K562 (cell line): ENCODE results near the gene PDE4A. TPM values are rescaled to one million over a fixed set of nuclear protein-coding genes. Genes with fewer than 3 reads are reported as not detected.

Experiments
- ATAC-seq: fragments of 200-7000 bp; cut with Tn5 transposase; 3 replicates; pipeline ENCODE4 v1.9.1; 2020; ENCODE audit warnings: moderate library complexity
- BruUV-seq: library from RNA; stranded (reverse); fragments of 400-500 nt; replicated peaks from 2 replicates; lab custom pipeline; 2021; lab: Mats Ljungman, UMichigan
- CTCF ChIA-PET: fragments of 300-600 bp; formaldehyde crosslinking; extraction: SDS; loops from one replicate; lab custom pipeline; 2021; ENCODE audit warnings: low intra/inter-chr PET ratio; lab: Yijun Ruan, JAX
- POLR2A ChIA-PET: fragments of 300-600, 350-650 bp; sonication (Branson Sonifier 250); formaldehyde crosslinking; extraction: SDS; loops from one replicate; lab custom pipeline; 2021; ENCODE audit warnings: antibody characterized with exemption, inconsistent platforms; lab: Yijun Ruan, JAX
- DNase-seq, 4 experiments: peaks; one replicate each; pipeline versions ENCODE4 v3.0.0 to v3.0.0-alpha.2; 2011 to 2018; ENCODE audit warnings: low spot score in 3 of 4, mixed read lengths in 3 of 4; ENCODE audit errors: extremely low read depth in 1 of 4
- FAIRE-seq: peaks from 2 replicates; lab custom pipeline; 2011; peaks lifted over from hg19 to GRCh38; lab: Jason Lieb, UNC
- H2AFZ ChIP-seq: 2 replicates; pipeline ENCODE4 v1.6.0; 2011; ENCODE audit warnings: low read depth, low read length, control low read depth, inconsistent platforms
- H3K27ac ChIP-seq: fragments of 200-600 bp; 3 replicates; pipeline ENCODE4 v1.8.0; 2011; ENCODE audit warnings: low read depth, mild to moderate bottlenecking, control low read depth, inconsistent platforms, low read length, moderate library complexity, mixed read lengths; ENCODE audit errors: extremely low read depth
- H3K27me3 ChIP-seq, 2 experiments: fragments of 300-600 bp in 1 of 2; 2 replicates in 1 of 2; 3 replicates in 1 of 2; pipeline versions ENCODE4 v1.6.0 to v1.8.0; 2011; ENCODE audit warnings: inconsistent platforms in 2 of 2, low read length in 2 of 2, mild to moderate bottlenecking in 1 of 2, mixed read lengths in 1 of 2, moderate library complexity in 1 of 2; ENCODE audit not compliant: control insufficient read depth in 2 of 2, insufficient read depth in 2 of 2
- H3K36me3 ChIP-seq: fragments of 300-600 bp; 3 replicates; pipeline ENCODE4 v1.8.0; 2011; ENCODE audit warnings: mild to moderate bottlenecking, low read length, inconsistent platforms; ENCODE audit not compliant: control insufficient read depth, insufficient read depth
- H3K4me1 ChIP-seq, 2 experiments: fragments of 200-600 bp in 1 of 2; replicated peaks in 1 of 2; 2 replicates in 1 of 2; 3 replicates in 1 of 2; pipeline versions ENCODE4 v1.5.1 to v1.8.0; 2011; ENCODE audit warnings: inconsistent platforms in 2 of 2, low read length in 2 of 2, mild to moderate bottlenecking in 1 of 2, mixed read lengths in 1 of 2, moderate library complexity in 1 of 2; ENCODE audit not compliant: control insufficient read depth in 2 of 2, insufficient read depth in 2 of 2
- H3K4me2 ChIP-seq: 2 replicates; pipeline ENCODE4 v1.6.1; 2011; ENCODE audit warnings: low read length, control low read depth, inconsistent platforms, mixed read lengths; ENCODE audit not compliant: insufficient read depth
- H3K4me3 ChIP-seq: fragments of 200-600 bp; sonication (generic), shearing (Covaris generic); 2 replicates; pipeline ENCODE4 v1.5.1; 2016; ENCODE audit warnings: control low read depth, inconsistent platforms
- H3K79me2 ChIP-seq: fragments of 200-600 bp; 3 replicates; pipeline ENCODE4 v1.8.0; 2011; ENCODE audit warnings: low read length, inconsistent platforms; ENCODE audit not compliant: control insufficient read depth, insufficient read depth
- H3K9ac ChIP-seq, 2 experiments: 2 replicates each; pipeline versions ENCODE4 v1.6.0 to v1.6.1; 2011; ENCODE audit warnings: low read depth in 2 of 2, low read length in 2 of 2, control low read depth in 1 of 2, inconsistent platforms in 1 of 2, mild to moderate bottlenecking in 1 of 2, mixed read lengths in 1 of 2; ENCODE audit not compliant: insufficient read depth in 1 of 2
- H3K9me1 ChIP-seq: one replicate; pipeline ENCODE4 v1.6.0; 2011; ENCODE audit warnings: inconsistent platforms, mild to moderate bottlenecking, low read length, moderate library complexity; ENCODE audit not compliant: control insufficient read depth, insufficient read depth
- H3K9me3 ChIP-seq: replicated peaks from 2 replicates; pipeline ENCODE4 v1.5.1; 2011; ENCODE audit warnings: low read depth, low read length, inconsistent platforms; ENCODE audit not compliant: control insufficient read depth, insufficient read depth
- H4K20me1 ChIP-seq: replicated peaks from 2 replicates; pipeline ENCODE4 v1.6.1; 2011; ENCODE audit warnings: low read length, inconsistent platforms, mixed read lengths; ENCODE audit not compliant: control insufficient read depth, insufficient read depth
- ARID3B ChIP-seq: fragments of 250-450 bp; sonication (Bioruptor Pico); IDR thresholded peaks from 2 replicates; pipeline ENCODE4 v1.4.0; 2020; ENCODE audit warnings: borderline replicate concordance
- BMI1 ChIP-seq: fragments of 150-350 bp; IDR thresholded peaks from 2 replicates; pipeline ENCODE4 v1.6.1; 2014; ENCODE audit warnings: low read length
- CLOCK ChIP-seq: fragments of 250-450 bp; sonication (Bioruptor Pico); IDR thresholded peaks from 2 replicates; pipeline ENCODE4 v1.4.0; 2020; ENCODE audit warnings: mild to moderate bottlenecking, moderate library complexity, borderline replicate concordance
- DMBX1 ChIP-seq: fragments of 250-450 bp; sonication (Bioruptor Pico); IDR thresholded peaks from 2 replicates; pipeline ENCODE4 v1.8.0; 2022; ENCODE audit warnings: inconsistent platforms, mild to moderate bottlenecking, moderate library complexity, borderline replicate concordance
- GABPB2 ChIP-seq: fragments of 250-450 bp; sonication (Bioruptor Pico); conservative IDR thresholded peaks from 2 replicates; pipeline ENCODE4 v1.5.1; 2021; ENCODE audit warnings: mild to moderate bottlenecking
- GATA2 ChIP-seq: sonication (generic); formaldehyde crosslinking; IDR thresholded peaks from 2 replicates; pipeline ENCODE4 v1.4.0; 2020; ENCODE audit warnings: mild to moderate bottlenecking, missing genetic modification reagents
- NFE2 ChIP-seq: IDR thresholded peaks from 2 replicates; pipeline ENCODE4 v1.6.1; 2014; ENCODE audit warnings: antibody characterized with exemption, low read depth
- NFRKB ChIP-seq: fragments of 450-650 bp; IDR thresholded peaks from 2 replicates; pipeline ENCODE4 v1.6.1; 2016; ENCODE audit warnings: low read depth
- RBBP5 ChIP-seq: fragments of 200-600 bp; sonication (generic); IDR thresholded peaks from 2 replicates; pipeline ENCODE4 v1.6.1; 2012; ENCODE audit warnings: borderline replicate concordance, mild to moderate bottlenecking, low read length, control low read depth, inconsistent platforms; ENCODE audit not compliant: insufficient read depth, poor library complexity, severe bottlenecking
- RBFOX2 ChIP-seq: fragments of 200-400 bp; formaldehyde crosslinking; IDR thresholded peaks from 2 replicates; pipeline ENCODE4 v1.6.1; 2017; ENCODE audit warnings: low read depth, mild to moderate bottlenecking, low read length, moderate library complexity
- SP2 ChIP-seq: IDR thresholded peaks from 2 replicates; pipeline ENCODE4 v1.6.1; 2011; ENCODE audit warnings: mild to moderate bottlenecking, low read depth, low read length, moderate library complexity; ENCODE audit not compliant: poor library complexity, severe bottlenecking; ENCODE audit errors: extremely low read depth
- THRAP3 ChIP-seq: fragments of 450-650 bp; IDR thresholded peaks from 2 replicates; pipeline ENCODE4 v1.6.1; 2016; ENCODE audit warnings: mild to moderate bottlenecking, inconsistent platforms, borderline replicate concordance
- YY1 ChIP-seq, 3 experiments: IDR thresholded peaks; 2 replicates each; pipeline ENCODE4 v1.6.1; 2011; ENCODE audit warnings: low read length in 2 of 3, mild to moderate bottlenecking in 2 of 3, moderate library complexity in 2 of 3, borderline replicate concordance in 1 of 3, control low read depth in 1 of 3, low read depth in 1 of 3; ENCODE audit not compliant: insufficient read depth in 3 of 3, insufficient replicate concordance in 2 of 3, control insufficient read depth in 1 of 3, insufficient read length in 1 of 3; ENCODE audit errors: extremely low read depth in 1 of 3
- ZNF589 ChIP-seq: fragments of 200-800 bp; sonication (Bioruptor generic); IDR thresholded peaks from 2 replicates; pipeline ENCODE4 v1.6.1; 2016; ENCODE audit warnings: low read depth, missing genetic modification characterization, missing compliant biosample characterization
- WGBS: fragments of 100-300 bp; shearing (Covaris generic); methylation state at CpG from one replicate; pipeline ENCODE4 v1.1.6; 2016; ENCODE audit warnings: low coverage, mixed read lengths; ENCODE audit not compliant: insufficient coverage; ENCODE audit errors: missing lambda C conversion rate; 5-methylcytosine and 5-hydroxymethylcytosine counted together
- in situ Hi-C: fragments of 300-500 bp; cut with MboI; formaldehyde crosslinking; loops from 4 replicates; pipeline ENCODE4 v1.15.0; 2018; ENCODE audit warnings: inconsistent platforms, mixed read lengths
- intact Hi-C: fragments of 100-400 bp; cut with micrococcal nuclease; formaldehyde crosslinking; loops from 2 replicates; pipeline ENCODE4 v1.14.2; 2022
- polyA plus RNA-seq, 8 experiments: library from polyadenylated mRNA; depleted of rRNA in 4 of 8; stranded (reverse) in 5 of 8; unstranded in 3 of 8; fragments of >200 nt; fragmentation: Nextera tagmentation in 2 of 8; fragmentation: Illumina TruSeq in 1 of 8; extraction: Ambion mirVana in 2 of 8; extraction: Trizol in 1 of 8; gene quantifications; 2 replicates each; pipeline versions ENCODE4 v1.2.1 to v1.2.3, GENCODE V29; 2011 to 2014; ENCODE audit warnings: inconsistent platforms in 1 of 8, missing spikeins in 1 of 8
- total RNA-seq, 7 experiments: library from RNA; depleted of rRNA in 6 of 7; stranded (reverse); fragments of >200 nt in 6 of 7; fragmentation: Illumina TruSeq in 2 of 7; extraction: Trizol in 2 of 7; gene quantifications; 2 replicates each; pipeline versions ENCODE4 v1.2.1 to v1.2.3, GENCODE V29; 2011 to 2021; ENCODE audit warnings: low replicate concordance in 1 of 7
- TF ChIP-seq, protein P1 (sequence below): fragments of 450-650 bp; formaldehyde crosslinking; IDR thresholded peaks from 2 replicates; pipeline ENCODE4 v1.4.0; 2020; ENCODE audit warnings: mild to moderate bottlenecking

PDE4A gene
- total and polyA plus RNA-seq, 9 of the 15 experiments (the other 6 are each of a cell fraction or from before 2014, with no cell fraction given): 0.66 to 26.9 (median 4.6) TPM

- TF ChIP-seq RBBP5 (no peak), NFRKB (no peak), THRAP3 (no peak), CLOCK (CRISPR knock-in tag) (no peak), GABPB2 (no peak)
These were observed 71.2 kb downstream of the PDE4A start (continued) for GRCh38 chr19:10491472-10492047.

GRCh38 chr19:10497371-10497770 is 77.0 kb downstream of the PDE4A start:
- no peak overlapping the region for H3K4me2 ChIP-seq
- H3K27ac ChIP-seq: no peak overlapping the region
- H3K27me3 ChIP-seq: no peaks in the 10 kb centered on the region; a peak in 1 of 5 replicates
- ChIA-PET CTCF (no interaction called here), POLR2A (interaction anchor here (0.6 to 1.3 kb wide), 5 partner anchors 8 to 80 kb away, joined by 3 read pairs; no protein-coding TSS in a partner anchor)
- peaks cover 3% of the 10 kb centered on the region; the same call in 1 of the 2 replicates for H4K20me1 ChIP-seq
- 88% methylated on average over 4 of the region's 4 CpGs for WGBS
- no peak overlapping the region; a peak in 1 of 4 replicates for H3K9ac ChIP-seq
- no peak for FAIRE-seq
- peaks cover 3 to 25% of the 10 kb centered on the region in 2 experiments; a peak in 4 of 5 replicates for H3K4me1 ChIP-seq
- no TSS peak for BruUV-seq
- no peak for ATAC-seq
- H3K79me2 ChIP-seq: peaks cover 79% of the 10 kb centered on the region
- no peak for DNase-seq
- in situ Hi-C loops: no loop called here
- H3K9me3 ChIP-seq: no peaks in the 10 kb centered on the region
- peaks cover 68% of the 10 kb centered on the region for H3K36me3 ChIP-seq
- H3K4me3 ChIP-seq: no peak overlapping the region
- H3K9me1 ChIP-seq: no peaks in the 10 kb centered on the region
- intact Hi-C loops: no loop called here
- H2AFZ ChIP-seq: no peak overlapping the region
- no peak for TF ChIP-seq RBFOX2
- TF ChIP-seq YY1 (IDR thresholded peaks at IDR 0.05; ENCODE audit: borderline replicate concordance in 1 of 3, control insufficient read depth in 1 of 3, extremely low read depth in 1 of 3, insufficient read depth in 3 of 3, insufficient read length in 1 of 3, insufficient replicate concordance in 2 of 3, low read depth in 1 of 3, low read length in 2 of 3): no peak
- TF ChIP-seq GATA2 (CRISPR knock-in tag): no peak
- TF ChIP-seq, protein P1, sequence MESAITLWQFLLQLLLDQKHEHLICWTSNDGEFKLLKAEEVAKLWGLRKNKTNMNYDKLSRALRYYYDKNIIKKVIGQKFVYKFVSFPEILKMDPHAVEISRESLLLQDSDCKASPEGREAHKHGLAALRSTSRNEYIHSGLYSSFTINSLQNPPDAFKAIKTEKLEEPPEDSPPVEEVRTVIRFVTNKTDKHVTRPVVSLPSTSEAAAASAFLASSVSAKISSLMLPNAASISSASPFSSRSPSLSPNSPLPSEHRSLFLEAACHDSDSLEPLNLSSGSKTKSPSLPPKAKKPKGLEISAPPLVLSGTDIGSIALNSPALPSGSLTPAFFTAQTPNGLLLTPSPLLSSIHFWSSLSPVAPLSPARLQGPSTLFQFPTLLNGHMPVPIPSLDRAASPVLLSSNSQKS (CRISPR knock-in tag): no peak
- no peak for TF ChIP-seq SP2
- TF ChIP-seq DMBX1 (CRISPR knock-in tag): no peak
- no peak for TF ChIP-seq ZNF589
- no peak for TF ChIP-seq NFE2
- TF ChIP-seq ARID3B (CRISPR knock-in tag): no peak
- TF ChIP-seq BMI1: no peak
